Measurements from ENCODE around the gene OSBPL10.

GRCh38 chr3:31659246-31659645, 321.8 kb downstream of the OSBPL10 start:
- TF ChIP-seq CTCF (conservative IDR thresholded peaks at IDR 0.05; ENCODE audit: low read length) (no peak), EZH2phosphoT487 (IDR thresholded peaks at IDR 0.05; ENCODE audit: borderline replicate concordance) (no peak)

Data from Loucy (cell line).